ENCODE results near the gene RGSL1. TPM values are rescaled to one million over a fixed set of nuclear protein-coding genes. Genes with fewer than 3 reads are reported as not detected.

Gene RGSL1
- total and polyA plus RNA-seq, 2 donors (not counting 1 experiment from before 2014, with no cell fraction given), result not detected

- no peaks in the 10 kb centered on the region for H3K36me3 ChIP-seq (ENCODE audit: control insufficient read depth, insufficient read depth, low read length)
- no peaks in the 10 kb centered on the region for H3K27me3 ChIP-seq (ENCODE audit: control insufficient read depth, insufficient read depth, low read length)
- H3K4me1 ChIP-seq (ENCODE audit: control insufficient read depth, extremely low read depth, insufficient read depth, low read length), result no peaks in the 10 kb centered on the region
- no peaks in the 10 kb centered on the region for H3K79me2 ChIP-seq (ENCODE audit: control insufficient read depth, insufficient read depth, low read length)
- H3K9me3 ChIP-seq (ENCODE audit: control insufficient read depth, insufficient read depth, low read depth, low read length), result no peaks in the 10 kb centered on the region
- H3K4me3 ChIP-seq (replicated peaks in 1 of 4; ENCODE audit: control extremely low read depth in 1 of 4, insufficient read depth in 1 of 4, low read depth in 3 of 4, low read length in 4 of 4), result no peak overlapping the region
- H4K20me1 ChIP-seq (ENCODE audit: control insufficient read depth, extremely low read depth, insufficient read depth, low read length), result no peaks in the 10 kb centered on the region
- DNase-seq (ENCODE audit: low read depth in 2 of 2), result no peak
- H3K4me2 ChIP-seq (ENCODE audit: extremely low read depth, insufficient read depth, low read length), result no peak overlapping the region
- H2AFZ ChIP-seq (ENCODE audit: low read length), result no peak overlapping the region
- H3K9ac ChIP-seq (ENCODE audit: insufficient read depth, low read length), result no peak overlapping the region
- H3K27ac ChIP-seq (ENCODE audit: insufficient read depth, low read length), result no peak overlapping the region
- TF ChIP-seq, protein P1, sequence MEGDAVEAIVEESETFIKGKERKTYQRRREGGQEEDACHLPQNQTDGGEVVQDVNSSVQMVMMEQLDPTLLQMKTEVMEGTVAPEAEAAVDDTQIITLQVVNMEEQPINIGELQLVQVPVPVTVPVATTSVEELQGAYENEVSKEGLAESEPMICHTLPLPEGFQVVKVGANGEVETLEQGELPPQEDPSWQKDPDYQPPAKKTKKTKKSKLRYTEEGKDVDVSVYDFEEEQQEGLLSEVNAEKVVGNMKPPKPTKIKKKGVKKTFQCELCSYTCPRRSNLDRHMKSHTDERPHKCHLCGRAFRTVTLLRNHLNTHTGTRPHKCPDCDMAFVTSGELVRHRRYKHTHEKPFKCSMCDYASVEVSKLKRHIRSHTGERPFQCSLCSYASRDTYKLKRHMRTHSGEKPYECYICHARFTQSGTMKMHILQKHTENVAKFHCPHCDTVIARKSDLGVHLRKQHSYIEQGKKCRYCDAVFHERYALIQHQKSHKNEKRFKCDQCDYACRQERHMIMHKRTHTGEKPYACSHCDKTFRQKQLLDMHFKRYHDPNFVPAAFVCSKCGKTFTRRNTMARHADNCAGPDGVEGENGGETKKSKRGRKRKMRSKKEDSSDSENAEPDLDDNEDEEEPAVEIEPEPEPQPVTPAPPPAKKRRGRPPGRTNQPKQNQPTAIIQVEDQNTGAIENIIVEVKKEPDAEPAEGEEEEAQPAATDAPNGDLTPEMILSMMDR (conservative IDR thresholded peaks at IDR 0.05 in 1 of 2, IDR thresholded peaks at IDR 0.05 in 1 of 2; ENCODE audit: low read depth in 1 of 2, low read length in 2 of 2), result no peak
- TF ChIP-seq EZH2 (IDR thresholded peaks at IDR 0.05; ENCODE audit: low read length, missing control alignments), result no peak
Measured at GRCh38 chr1:182549346-182549745, 99.4 kb downstream of the RGSL1 start.

GRCh38 chr1:182549811-182550210 is 99.9 kb downstream of the RGSL1 start:
- no peaks in the 10 kb centered on the region for H3K79me2 ChIP-seq (ENCODE audit: control insufficient read depth, insufficient read depth, low read length)
- no peak overlapping the region for H3K4me3 ChIP-seq (replicated peaks in 1 of 4; ENCODE audit: control extremely low read depth in 1 of 4, insufficient read depth in 1 of 4, low read depth in 3 of 4, low read length in 4 of 4)
- no peak overlapping the region for H3K27ac ChIP-seq (ENCODE audit: insufficient read depth, low read length)
- H3K9me3 ChIP-seq (ENCODE audit: control insufficient read depth, insufficient read depth, low read depth, low read length), result no peaks in the 10 kb centered on the region
- no peak for DNase-seq (ENCODE audit: low read depth in 2 of 2)
- H4K20me1 ChIP-seq (ENCODE audit: control insufficient read depth, extremely low read depth, insufficient read depth, low read length), result no peaks in the 10 kb centered on the region
- no peak overlapping the region for H2AFZ ChIP-seq (ENCODE audit: low read length)
- H3K4me1 ChIP-seq (ENCODE audit: control insufficient read depth, extremely low read depth, insufficient read depth, low read length), result no peaks in the 10 kb centered on the region
- H3K4me2 ChIP-seq (ENCODE audit: extremely low read depth, insufficient read depth, low read length), result no peak overlapping the region
- H3K36me3 ChIP-seq (ENCODE audit: control insufficient read depth, insufficient read depth, low read length), result no peaks in the 10 kb centered on the region
- H3K27me3 ChIP-seq (ENCODE audit: control insufficient read depth, insufficient read depth, low read length), result no peaks in the 10 kb centered on the region
- TF ChIP-seq, protein P1 (conservative IDR thresholded peaks at IDR 0.05 in 1 of 2, IDR thresholded peaks at IDR 0.05 in 1 of 2; ENCODE audit: low read depth in 1 of 2, low read length in 2 of 2), result no peak
- no peak for TF ChIP-seq EZH2 (IDR thresholded peaks at IDR 0.05; ENCODE audit: low read length, missing control alignments)
- H3K9ac ChIP-seq (ENCODE audit: insufficient read depth, low read length), result no peak overlapping the region

DNA sequence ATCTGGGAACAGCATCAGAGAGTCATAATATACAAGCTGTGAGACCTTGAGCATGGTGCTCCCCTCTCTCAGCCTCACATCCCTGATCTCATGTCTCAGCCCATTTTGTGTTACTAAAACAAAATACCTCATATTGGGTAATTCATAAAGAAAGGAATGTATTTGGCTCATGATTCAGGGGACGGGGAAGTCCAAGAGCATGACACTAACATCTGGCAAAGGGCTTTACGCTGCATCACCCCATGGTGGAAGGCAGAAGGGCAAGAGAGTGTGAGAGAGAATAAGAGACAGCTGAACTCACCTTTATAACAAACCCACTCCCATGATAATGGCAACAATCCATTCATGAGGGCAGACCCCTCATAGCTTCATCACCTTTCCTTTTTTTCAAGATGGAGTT is 102.6 kb downstream of the RGSL1 start:
- no peaks in the 10 kb centered on the region for H4K20me1 ChIP-seq (ENCODE audit: control insufficient read depth, extremely low read depth, insufficient read depth, low read length)
- H3K4me3 ChIP-seq (replicated peaks in 1 of 4; ENCODE audit: control extremely low read depth in 1 of 4, insufficient read depth in 1 of 4, low read depth in 3 of 4, low read length in 4 of 4), result no peak overlapping the region
- no peak overlapping the region for H3K27ac ChIP-seq (ENCODE audit: insufficient read depth, low read length)
- no peaks in the 10 kb centered on the region for H3K79me2 ChIP-seq (ENCODE audit: control insufficient read depth, insufficient read depth, low read length)
- no peak for DNase-seq (ENCODE audit: low read depth in 2 of 2)
- H3K4me2 ChIP-seq (ENCODE audit: extremely low read depth, insufficient read depth, low read length), result no peak overlapping the region
- no peaks in the 10 kb centered on the region for H3K27me3 ChIP-seq (ENCODE audit: control insufficient read depth, insufficient read depth, low read length)
- no peaks in the 10 kb centered on the region for H3K36me3 ChIP-seq (ENCODE audit: control insufficient read depth, insufficient read depth, low read length)
- H3K9ac ChIP-seq (ENCODE audit: insufficient read depth, low read length), result no peak overlapping the region
- H2AFZ ChIP-seq (ENCODE audit: low read length), result no peak overlapping the region
- H3K4me1 ChIP-seq (ENCODE audit: control insufficient read depth, extremely low read depth, insufficient read depth, low read length), result no peaks in the 10 kb centered on the region
- no peaks in the 10 kb centered on the region for H3K9me3 ChIP-seq (ENCODE audit: control insufficient read depth, insufficient read depth, low read depth, low read length)
- no peak for TF ChIP-seq EZH2 (IDR thresholded peaks at IDR 0.05; ENCODE audit: low read length, missing control alignments)
- TF ChIP-seq, protein P1 (conservative IDR thresholded peaks at IDR 0.05 in 1 of 2, IDR thresholded peaks at IDR 0.05 in 1 of 2; ENCODE audit: low read depth in 1 of 2, low read length in 2 of 2), result no peak

Data from fibroblast of lung (primary cell).